ENCODE results near the gene MMP27.

MMP27 gene

GRCh38 chr11:102705626-102706025, at the start of gene MMP27:
MMP27 (minus strand) TSS chr11:102705769; CDS start chr11:102705714, 55 bp downstream.
- no peak for TF ChIP-seq GATA3 (IDR thresholded peaks at IDR 0.05; ENCODE audit: low read depth, low read length)
- no peak for TF ChIP-seq GATA2 (IDR thresholded peaks at IDR 0.05; ENCODE audit: low read depth, low read length)

- no peak for TF ChIP-seq GATA2 (IDR thresholded peaks at IDR 0.05; ENCODE audit: low read depth, low read length)
- no peak for TF ChIP-seq GATA3 (IDR thresholded peaks at IDR 0.05; ENCODE audit: low read depth, low read length)
Observed at GRCh38 chr11:102753267-102753666, 47.7 kb upstream of the MMP27 start.

- TF ChIP-seq GATA3 (IDR thresholded peaks at IDR 0.05; ENCODE audit: low read depth, low read length), result no peak
Observed at GRCh38 chr11:102751673-102752072, 46.1 kb upstream of the MMP27 start.

GRCh38 chr11:102749101-102749722, 43.6 kb upstream of the MMP27 start:
- no peak for TF ChIP-seq GATA3 (IDR thresholded peaks at IDR 0.05; ENCODE audit: low read depth, low read length)

- no peak for TF ChIP-seq GATA2 (IDR thresholded peaks at IDR 0.05; ENCODE audit: low read depth, low read length)
- no peak for TF ChIP-seq GATA3 (IDR thresholded peaks at IDR 0.05; ENCODE audit: low read depth, low read length)
Observed at GRCh38 chr11:102734650-102735049, 29.1 kb upstream of the MMP27 start.

DNA sequence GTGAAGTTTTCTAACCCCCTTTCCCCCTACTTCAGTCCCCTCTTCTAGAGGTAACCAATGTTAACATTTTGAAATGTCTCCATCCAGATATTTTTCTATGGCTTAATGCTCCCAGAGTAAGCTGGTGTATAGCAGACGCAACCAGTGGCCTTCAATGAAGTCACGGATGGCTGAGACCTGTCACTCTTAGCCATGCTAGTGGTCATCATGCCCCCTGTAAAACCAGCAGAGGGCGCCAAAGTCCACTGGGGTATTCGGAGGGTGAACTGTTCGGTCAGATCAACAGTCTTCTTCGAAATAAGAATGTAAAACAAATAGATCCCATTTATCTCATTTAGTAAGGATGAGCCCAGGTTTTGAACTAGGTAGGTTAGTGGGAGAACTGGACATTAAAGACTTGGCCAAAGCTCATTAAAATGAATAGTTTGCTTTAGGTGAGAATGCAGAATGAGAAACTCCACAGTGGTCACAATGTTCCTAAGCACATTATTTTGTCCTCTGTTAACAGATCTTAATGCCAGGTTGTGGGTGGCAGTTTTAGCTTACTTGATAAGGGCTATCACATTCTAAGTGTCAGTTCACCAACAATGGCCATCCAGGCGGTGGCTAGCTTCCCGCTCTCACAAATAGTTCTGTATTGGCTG, 27.8 kb upstream of the MMP27 start:
- TF ChIP-seq GATA2 (IDR thresholded peaks at IDR 0.05; ENCODE audit: low read depth, low read length) (no peak), GATA3 (IDR thresholded peaks at IDR 0.05; ENCODE audit: low read depth, low read length) (no peak)

DNA sequence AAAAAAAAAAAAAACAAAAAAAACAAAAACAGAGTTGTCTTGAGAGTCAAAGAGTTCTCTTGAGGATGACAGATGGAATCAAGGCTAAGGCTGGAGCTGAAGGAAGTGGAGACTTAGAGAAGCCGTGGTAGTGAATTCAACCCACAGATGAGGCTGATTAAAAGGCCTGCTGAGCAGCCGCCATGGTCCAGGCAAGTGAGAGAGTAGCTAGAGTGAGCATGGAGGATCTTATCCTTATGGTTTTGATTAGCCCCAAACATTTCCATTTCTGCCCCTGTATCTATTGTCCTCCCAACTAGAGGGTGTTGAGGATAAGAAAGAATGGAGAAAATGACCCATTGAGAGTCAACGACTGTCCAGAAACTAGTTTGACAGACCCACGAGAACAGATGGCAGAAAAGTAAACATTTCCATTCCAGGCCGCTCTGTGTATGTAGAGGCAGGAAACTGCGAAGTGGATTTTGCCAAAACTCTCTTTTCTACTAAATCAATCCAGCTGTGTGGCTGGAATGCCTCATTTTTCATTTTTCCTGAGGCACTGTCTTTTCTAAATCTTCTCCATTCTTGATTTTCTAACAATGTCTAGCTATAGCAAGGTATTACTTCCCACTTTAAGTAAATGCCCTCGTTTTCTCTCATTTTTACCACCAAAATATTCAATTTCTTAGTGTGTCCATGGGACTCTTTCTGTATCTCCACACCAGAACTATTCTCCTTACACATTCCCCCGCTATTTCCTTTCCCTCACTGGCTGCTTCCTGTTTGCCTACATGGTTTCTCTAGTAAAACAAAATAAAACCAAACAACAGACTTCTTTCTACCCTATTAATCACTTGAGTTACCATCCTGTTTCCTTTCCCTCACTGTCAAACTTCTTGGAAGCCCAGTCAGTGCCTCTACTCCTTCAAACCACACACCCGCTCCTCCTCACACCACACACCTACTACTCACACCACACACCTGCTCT, 24.6 kb upstream of the MMP27 start:
- no peak for TF ChIP-seq GATA2 (IDR thresholded peaks at IDR 0.05; ENCODE audit: low read depth, low read length)
- TF ChIP-seq GATA3 (IDR thresholded peaks at IDR 0.05; ENCODE audit: low read depth, low read length), result no peak

- TF ChIP-seq GATA3 (IDR thresholded peaks at IDR 0.05; ENCODE audit: low read depth, low read length), result no peak
- TF ChIP-seq GATA2 (IDR thresholded peaks at IDR 0.05; ENCODE audit: low read depth, low read length), result no peak
Observed at GRCh38 chr11:102727890-102728289, 22.3 kb upstream of the MMP27 start.

DNA sequence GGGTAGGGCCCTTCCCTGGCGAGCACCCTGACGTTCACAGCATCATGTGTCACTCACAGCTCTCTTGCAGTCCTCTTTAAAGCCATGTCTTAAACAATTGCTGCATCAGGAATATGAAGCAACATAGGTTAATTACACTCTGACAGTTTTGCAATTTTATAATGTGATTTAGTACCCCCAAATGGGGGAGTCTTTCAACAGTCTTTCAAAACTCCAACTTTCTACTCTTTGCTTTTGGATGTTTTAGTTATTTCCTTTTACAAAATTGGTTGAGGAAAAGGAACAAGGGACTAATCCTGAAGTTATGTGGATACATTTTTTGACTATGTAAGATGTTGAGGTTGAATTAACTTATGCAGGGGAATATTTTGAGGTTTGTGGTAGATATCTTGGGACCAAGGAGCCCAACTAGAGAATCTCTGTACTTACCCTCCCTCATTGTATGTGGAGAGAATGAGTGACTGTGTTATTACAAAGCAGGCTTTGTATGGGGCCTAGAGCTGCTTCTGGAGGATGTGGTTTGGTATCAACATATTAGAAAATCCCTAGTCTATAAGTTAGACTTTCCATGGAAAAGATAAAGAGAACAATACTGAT, 19.4 kb upstream of the MMP27 start, which contains the start of gene MMP8:
Gene MMP8, minus strand, starts transcription at position 51 of the 597 bp plus-strand sequence. CDS start 99 bp downstream, outside the sequence.
- TF ChIP-seq GATA2 (IDR thresholded peaks at IDR 0.05; ENCODE audit: low read depth, low read length), result no peak
- TF ChIP-seq GATA3 (IDR thresholded peaks at IDR 0.05; ENCODE audit: low read depth, low read length), result no peak

- no peak for TF ChIP-seq GATA3 (IDR thresholded peaks at IDR 0.05; ENCODE audit: low read depth, low read length)
- TF ChIP-seq GATA2 (IDR thresholded peaks at IDR 0.05; ENCODE audit: low read depth, low read length), result no peak
Observed at GRCh38 chr11:102722821-102723220, 17.3 kb upstream of the MMP27 start.

- TF ChIP-seq GATA2 (IDR thresholded peaks at IDR 0.05; ENCODE audit: low read depth, low read length) (no peak), GATA3 (IDR thresholded peaks at IDR 0.05; ENCODE audit: low read depth, low read length) (no peak)
Observed at GRCh38 chr11:102719620-102720277, 14.2 kb upstream of the MMP27 start.

- no peak for TF ChIP-seq GATA3 (IDR thresholded peaks at IDR 0.05; ENCODE audit: low read depth, low read length)
- TF ChIP-seq GATA2 (IDR thresholded peaks at IDR 0.05; ENCODE audit: low read depth, low read length), result no peak
Observed at GRCh38 chr11:102717280-102717679, 11.7 kb upstream of the MMP27 start.

GRCh38 chr11:102716527-102716926, 11.0 kb upstream of the MMP27 start:
- no peak for TF ChIP-seq GATA2 (IDR thresholded peaks at IDR 0.05; ENCODE audit: low read depth, low read length)
- TF ChIP-seq GATA3 (IDR thresholded peaks at IDR 0.05; ENCODE audit: low read depth, low read length), result no peak

Measured in SH-SY5Y (cell line).